T47D (cell line): Measurements from ENCODE around the gene DGCR8.
A peak's percentile ranks its signal among the peaks of the same experiment; 100 is the strongest.

Experiments used
- DNase-seq, 2 experiments: peaks; one replicate each; pipeline versions ENCODE4 v3.0.0 to v3.0.0-alpha.2; 2011 to 2012; ENCODE audit warnings: low read depth in 1 of 2, low spot score in 1 of 2
- JUND ChIP-seq: IDR thresholded peaks from 2 replicates; pipeline ENCODE4 v1.6.1; 2012; ENCODE audit warnings: low read depth
- in situ Hi-C: cut with HindIII; loops from 2 replicates; pipeline ENCODE4 v1.10.0; 2016; ENCODE audit warnings: low sequenced_read_pairs, low pct_unique_long_range_greater_than_20kb

Gene DGCR8

GRCh38 chr22:20040327-20041200 lies 39.5 kb upstream of the DGCR8 start:
- in situ Hi-C loops, result no loop called here
- no peak for TF ChIP-seq JUND
- DNase-seq, result no peak

DNA sequence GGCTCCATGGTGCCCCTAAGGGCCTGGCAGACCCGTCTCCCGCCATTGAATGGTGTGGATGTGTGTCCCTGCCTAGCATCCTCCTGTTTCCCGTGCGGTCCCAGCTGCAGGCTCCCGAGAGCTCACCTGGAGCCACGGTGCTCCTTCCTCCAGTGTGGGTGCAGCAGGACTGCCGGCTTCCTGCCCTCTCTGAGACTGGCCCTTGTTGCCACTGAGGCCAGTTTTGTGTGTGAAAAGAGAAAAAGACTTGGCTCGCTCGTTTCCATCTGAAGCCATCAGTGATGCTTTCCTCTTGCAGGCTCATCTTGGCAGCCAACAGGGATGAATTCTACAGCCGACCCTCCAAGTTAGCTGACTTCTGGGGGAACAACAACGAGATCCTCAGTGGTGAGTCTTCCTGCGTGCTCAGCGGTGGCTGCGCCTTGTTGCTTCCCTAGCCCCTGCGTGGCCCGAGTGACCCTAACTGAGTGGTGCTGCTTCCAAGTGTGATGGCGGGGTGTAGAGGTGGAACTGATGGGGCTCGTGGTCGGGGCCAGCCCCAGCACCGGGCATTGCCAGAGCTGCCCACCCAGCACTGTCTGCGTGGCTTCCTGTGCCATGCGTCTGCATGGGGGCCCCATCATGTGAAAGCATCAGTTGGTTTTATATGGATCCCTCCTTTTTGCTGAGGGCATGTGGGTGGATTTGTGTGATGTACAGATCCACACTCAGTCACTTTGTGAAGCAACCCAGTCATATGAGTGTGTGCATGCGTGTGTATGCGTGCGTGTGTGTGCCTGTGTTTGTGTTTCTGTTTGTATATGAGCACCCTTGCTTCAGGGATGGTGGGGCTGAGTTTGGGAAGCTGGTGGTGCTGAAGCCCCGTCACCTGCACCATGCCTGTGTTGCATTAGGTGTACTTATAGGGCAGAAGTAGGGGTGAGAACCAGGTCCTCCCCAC lies 36.7 kb upstream of the DGCR8 start:
- no peak for DNase-seq
- in situ Hi-C loops, result no loop called here
- no peak for TF ChIP-seq JUND

GRCh38 chr22:20043997-20044342 lies 36.1 kb upstream of the DGCR8 start:
- in situ Hi-C loops, result no loop called here
- no peak for DNase-seq
- TF ChIP-seq JUND, result no peak

DNA sequence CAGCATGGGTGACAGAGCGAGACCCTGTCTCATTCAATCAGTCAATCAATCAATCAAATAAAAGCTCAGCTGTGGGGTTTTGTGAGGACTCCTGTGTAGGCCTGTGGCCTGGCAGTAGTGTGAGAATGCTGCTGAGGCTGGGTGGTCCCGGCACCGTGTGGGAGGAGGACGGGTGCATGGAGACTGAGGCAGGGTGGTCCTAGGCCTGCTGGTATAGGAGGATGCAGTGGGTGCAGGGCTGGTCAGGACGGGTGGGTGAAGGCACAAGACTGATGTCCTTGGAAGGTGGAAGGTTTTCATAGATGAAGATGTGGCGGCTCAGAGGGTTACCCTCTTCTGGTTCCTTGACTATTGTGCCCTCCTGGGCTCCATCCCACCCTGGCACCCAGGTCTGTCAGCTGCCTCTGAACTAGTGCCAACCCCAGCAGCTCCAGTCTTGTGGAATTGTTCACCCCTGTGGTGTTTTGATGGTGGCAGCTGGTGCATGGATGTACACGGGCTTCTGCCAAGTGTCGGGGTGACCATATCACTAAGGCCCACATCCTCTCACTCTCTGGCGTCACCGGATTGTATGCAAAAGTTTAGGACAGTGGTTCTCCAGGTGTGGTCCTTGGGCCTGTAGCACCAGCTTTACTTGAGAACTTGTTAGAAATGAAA lies 35.4 kb upstream of the DGCR8 start:
- TF ChIP-seq JUND, result no peak
- in situ Hi-C loops, result no loop called here
- DNase-seq, result no peak

- in situ Hi-C loops, result no loop called here
- no peak for DNase-seq
- TF ChIP-seq JUND, result no peak
Observed at GRCh38 chr22:20046730-20047129, 33.3 kb upstream of the DGCR8 start.

DNA sequence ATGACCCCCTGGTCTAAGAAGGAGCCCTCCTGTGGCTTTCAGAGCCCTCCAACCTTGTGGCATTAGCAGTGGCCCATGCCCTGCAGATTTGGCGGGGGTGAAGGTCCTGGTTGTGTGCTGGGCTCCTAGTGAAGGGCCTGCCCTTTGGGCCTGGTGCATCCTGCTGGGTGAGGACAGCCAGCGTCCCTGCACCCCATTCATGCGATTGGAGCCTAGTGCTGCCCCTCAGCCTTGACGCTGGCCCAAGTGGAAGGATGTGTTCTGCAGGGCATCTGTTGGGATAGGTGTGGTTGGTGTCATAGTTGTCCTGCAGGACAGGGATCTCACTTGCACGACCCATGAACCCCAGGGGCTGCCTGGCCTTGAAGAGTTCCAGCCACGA lies 28.1 kb upstream of the DGCR8 start:
- no peak for TF ChIP-seq JUND
- no peak for DNase-seq
- in situ Hi-C loops, result no loop called here

DNA sequence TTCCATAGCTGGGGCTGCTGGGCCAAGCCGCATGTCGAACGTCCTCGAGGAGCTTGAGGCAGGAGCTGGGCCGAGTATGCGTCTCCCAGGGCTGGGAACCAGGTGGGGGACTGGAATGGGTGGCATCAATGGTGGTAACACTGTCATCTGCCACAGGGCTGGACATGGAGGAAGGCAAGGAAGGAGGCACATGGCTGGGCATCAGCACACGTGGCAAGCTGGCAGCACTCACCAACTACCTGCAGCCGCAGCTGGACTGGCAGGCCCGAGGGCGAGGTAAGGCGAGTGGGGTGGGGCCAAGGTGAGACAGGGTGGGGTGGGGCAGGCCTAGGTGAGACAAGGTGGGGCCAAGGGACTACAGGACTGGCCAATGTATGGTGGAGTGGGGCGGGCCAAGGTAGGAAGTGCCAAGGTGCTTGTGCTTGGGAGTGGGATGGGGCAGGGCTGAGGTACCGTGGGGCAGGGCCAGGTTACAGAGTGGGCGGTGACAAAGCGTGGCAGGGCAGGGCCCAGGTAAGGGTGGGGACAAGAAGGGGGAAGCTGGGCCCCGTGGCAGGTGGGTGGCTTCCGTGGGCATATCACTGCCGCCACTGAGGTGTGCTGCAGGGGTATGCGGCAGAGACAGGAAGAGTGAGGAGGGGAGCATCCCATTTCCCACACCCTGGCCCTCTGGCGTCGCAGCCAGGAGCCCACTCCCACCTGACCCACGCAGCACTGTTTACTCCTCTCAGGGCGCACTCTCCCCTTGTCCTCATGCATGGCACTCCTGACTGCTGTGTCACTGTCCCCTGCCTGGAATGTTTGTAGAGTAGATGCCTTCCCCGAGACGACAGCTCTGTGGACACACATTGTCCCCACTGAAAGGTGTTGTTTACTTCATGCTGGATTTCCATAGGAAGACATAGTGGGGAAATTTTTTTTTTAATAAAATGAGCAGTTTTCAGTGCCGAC lies 27.5 kb upstream of the DGCR8 start:
- in situ Hi-C loops, result no loop called here
- TF ChIP-seq JUND, result no peak
- DNase-seq, result peak in 1 of 2 experiments; percentile 24

DNA sequence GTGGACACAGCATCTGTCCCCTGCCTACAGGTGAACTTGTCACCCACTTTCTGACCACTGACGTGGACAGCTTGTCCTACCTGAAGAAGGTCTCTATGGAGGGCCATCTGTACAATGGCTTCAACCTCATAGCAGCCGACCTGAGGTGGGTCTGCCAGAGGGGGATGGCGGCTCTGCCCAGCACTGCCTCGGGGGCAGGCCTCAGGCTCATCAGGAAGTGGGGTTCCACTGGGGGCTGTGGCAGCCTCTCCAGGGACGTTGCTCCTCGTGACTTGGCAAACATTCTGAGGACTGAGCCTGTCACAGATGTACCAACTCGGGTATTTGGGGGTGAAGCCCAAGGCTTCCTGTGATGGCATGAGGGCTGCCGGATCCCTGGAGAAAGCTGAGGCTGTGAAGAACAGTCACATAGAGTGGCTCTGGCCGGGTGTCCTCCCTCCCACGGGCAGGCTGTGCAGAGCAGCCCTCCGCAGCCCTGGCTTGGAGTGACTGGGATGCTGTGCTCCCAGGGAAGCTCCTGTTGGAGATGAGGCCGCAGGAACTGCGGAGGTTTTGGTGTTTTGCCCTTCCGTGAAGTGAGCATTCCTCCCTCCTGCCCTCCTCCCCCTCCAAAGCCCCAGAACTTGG lies 26.5 kb upstream of the DGCR8 start:
- no peak for TF ChIP-seq JUND
- no peak for DNase-seq
- in situ Hi-C loops, result no loop called here

GRCh38 chr22:20054034-20054427 lies 26.0 kb upstream of the DGCR8 start:
- no peak for TF ChIP-seq JUND
- in situ Hi-C loops, result no loop called here
- DNase-seq, result no peak

GRCh38 chr22:20054485-20054884 lies 25.6 kb upstream of the DGCR8 start:
- in situ Hi-C loops, result no loop called here
- DNase-seq, result no peak
- no peak for TF ChIP-seq JUND

GRCh38 chr22:20055144-20055543 lies 24.9 kb upstream of the DGCR8 start:
- in situ Hi-C loops, result no loop called here
- TF ChIP-seq JUND, result no peak
- no peak for DNase-seq
